Hippocampal formation (tissue), 2 donors: ENCODE measurements around the gene MYO18A.
A peak's percentile ranks its signal among the peaks of the same experiment; 100 is the strongest.
"Not testable (repeated sequence)": the region's sequence is repeated elsewhere in the genome, so short reads cannot be mapped to it uniquely, and the experiment has no call there.

Experiments used
- DNase-seq, 2 donors: peaks; one replicate each; lab custom pipeline; 2025; lab: John Stamatoyannopoulos, UW

The MYO18A gene

DNA sequence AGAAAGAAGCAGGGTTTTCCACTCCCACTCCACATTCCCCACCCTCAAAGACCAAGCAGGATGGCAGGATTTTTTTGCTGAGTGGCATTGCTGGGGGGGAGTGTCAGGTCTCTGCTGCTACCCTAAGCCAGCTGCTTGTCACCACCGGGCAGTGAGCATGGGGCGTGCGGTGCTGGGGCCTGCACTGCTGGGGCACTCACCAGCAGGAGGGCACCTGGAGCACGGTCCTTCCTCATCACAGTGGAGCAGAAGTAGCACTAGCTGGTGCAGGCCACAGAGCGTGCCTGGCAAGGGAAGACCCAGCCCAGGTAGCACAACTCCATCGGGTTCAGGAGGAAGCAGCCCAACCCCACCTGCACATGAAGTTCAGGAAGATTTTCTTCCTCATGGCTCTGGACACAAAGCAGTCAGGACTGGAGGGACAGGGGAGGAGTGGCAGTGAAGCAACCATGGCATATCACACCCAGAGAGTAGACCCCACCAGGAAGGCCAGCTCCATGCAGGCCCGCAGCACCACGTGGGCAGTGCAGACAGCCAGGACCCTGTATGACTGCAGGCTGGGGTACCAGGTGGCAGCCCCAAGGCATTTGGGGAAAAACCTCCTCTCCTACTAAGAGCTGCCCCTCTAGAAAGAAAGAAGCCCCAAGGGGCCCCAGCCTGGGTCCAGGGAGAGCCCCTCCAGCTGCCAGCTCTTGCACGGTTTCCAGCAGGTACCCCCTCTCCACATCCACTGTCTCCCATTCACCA, 16.7 kb upstream of the MYO18A start:
- no peak for DNase-seq

DNA sequence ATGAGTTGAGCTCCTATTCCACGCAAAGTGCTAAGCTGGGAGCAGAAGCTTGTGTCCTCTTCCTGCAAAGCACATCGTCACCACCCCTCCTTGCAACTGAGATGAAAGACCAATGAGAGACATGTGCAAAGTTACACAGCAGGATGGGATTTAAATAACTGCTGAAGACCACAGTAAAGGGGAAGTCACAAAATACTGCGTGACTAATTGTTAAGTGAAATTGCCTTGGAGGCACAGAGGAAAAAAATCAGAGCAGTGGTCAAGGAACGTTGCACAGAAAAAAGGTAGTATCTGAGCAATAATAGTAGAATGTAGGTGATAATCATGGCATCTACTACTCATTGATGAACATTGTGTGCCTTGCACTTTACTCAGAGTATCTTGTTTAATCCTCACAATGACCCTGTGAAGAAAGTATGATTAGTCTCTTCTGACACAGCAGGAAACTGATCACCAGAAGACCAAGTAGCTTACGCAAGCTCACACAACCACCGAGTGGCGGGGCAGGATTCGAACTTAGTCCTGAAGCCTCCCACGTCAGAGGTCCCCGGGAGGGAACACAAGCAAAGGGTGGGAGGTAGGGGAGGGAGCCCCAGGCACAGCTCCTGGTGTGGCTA, 15.4 kb upstream of the MYO18A start:
- no peak for DNase-seq

DNA sequence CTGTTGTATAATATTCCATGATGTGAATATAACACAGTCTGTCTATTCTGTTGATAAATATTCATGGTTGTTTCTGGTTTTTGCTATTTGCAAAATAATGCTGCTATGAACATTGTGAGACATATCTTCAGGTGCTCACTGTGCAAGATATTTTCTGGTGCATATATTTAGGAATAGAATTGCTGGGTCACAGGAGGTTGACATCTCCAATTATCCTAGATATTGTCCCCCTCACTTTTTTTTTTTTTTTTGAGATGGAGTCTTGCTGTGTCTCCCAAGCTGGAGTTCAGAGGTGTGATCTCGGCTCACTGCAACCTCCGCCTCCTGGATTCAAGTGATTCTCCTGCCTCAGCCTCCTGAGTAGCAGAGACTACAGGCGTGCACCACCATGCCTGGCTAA, 14.5 kb upstream of the MYO18A start:
- no peak for DNase-seq

- DNase-seq, result no peak
Measured at GRCh38 chr17:29193146-29193545, 12.9 kb upstream of the MYO18A start.

- DNase-seq, result no peak
Measured at GRCh38 chr17:29190592-29191207, 10.5 kb upstream of the MYO18A start.

GRCh38 chr17:29190039-29190438, 9.8 kb upstream of the MYO18A start:
- DNase-seq, result no peak

- no peak for DNase-seq
Measured at GRCh38 chr17:29189355-29189754, 9.2 kb upstream of the MYO18A start.

DNA sequence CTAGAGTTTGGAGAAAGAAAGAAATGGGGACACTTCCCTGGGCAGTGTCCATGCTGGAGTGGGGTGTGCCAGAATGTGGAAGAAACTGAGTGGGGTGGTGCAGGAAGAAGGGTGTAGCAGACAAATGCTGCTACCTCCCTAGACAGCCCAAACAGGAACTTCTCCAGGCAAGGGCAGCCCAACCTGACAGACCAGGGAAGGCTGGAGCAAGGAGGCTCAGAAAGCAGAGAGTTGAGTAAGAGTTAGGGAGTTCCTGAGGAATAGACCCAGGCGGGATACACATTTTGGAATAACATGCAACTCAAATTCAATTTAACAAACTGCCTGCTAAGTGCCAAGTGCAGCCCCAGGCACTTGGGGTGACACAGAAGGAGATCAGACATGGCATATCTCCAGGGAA, 1.0 kb upstream of the MYO18A start:
- no peak for DNase-seq

- DNase-seq, result no peak
Measured at GRCh38 chr17:29180788-29181160, 576 bp upstream of the MYO18A start.

- DNase-seq, result peak in 1 of 2 donors; percentile 32
Measured at GRCh38 chr17:29179232-29180033, 765 bp downstream of the MYO18A start.

- DNase-seq, result peak; percentile 31 to 36
Measured at GRCh38 chr17:29178750-29179231, 1.4 kb downstream of the MYO18A start.

GRCh38 chr17:29177871-29178749, 2.1 kb downstream of the MYO18A start:
- DNase-seq, result no peak

- no peak for DNase-seq
Measured at GRCh38 chr17:29177541-29177870, 2.7 kb downstream of the MYO18A start.

- DNase-seq, result no peak
Measured at GRCh38 chr17:29176558-29177351, 3.4 kb downstream of the MYO18A start.

DNA sequence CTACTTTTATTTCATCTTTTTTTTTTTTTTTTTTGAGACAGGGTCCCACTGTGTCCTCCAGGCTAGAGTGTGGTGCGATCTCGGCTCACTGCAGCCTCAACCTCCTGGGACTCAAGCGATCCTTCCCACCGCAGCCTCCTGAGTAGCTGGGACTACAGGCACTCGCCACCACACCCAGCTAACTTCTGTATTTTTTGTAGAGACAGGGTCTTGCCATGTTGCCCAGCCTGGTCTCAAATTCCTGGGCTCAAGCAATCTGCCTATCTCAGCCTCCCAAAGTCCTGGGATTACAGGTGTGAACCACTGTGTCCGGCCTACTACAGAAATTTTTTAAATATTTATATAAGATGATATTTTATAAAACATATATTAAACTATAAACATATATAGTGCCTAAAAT, 4.8 kb downstream of the MYO18A start:
- no peak for DNase-seq

DNA sequence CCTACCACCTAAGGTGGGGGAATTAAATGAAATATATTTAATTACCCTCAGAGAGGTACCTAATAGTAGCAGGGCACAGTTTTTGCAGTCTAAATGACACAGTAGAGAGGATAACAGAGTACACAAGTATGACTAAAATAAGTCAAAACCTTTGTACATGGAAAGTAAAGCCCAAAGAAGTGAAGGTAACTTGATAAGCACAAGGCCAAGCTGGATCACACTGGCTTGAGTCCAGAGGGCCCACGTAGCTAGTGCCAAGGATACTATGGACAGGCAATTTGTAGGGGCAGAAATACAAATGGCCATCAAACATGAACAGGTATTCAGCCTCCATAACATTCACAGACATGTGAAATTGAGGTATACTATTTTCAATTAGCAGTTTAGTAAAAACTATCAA, 7.6 kb downstream of the MYO18A start:
- DNase-seq, result no peak

- no peak for DNase-seq
Measured at GRCh38 chr17:29170682-29171081, 9.5 kb downstream of the MYO18A start.

GRCh38 chr17:29169806-29170591, 10.2 kb downstream of the MYO18A start:
- DNase-seq, result no peak

DNA sequence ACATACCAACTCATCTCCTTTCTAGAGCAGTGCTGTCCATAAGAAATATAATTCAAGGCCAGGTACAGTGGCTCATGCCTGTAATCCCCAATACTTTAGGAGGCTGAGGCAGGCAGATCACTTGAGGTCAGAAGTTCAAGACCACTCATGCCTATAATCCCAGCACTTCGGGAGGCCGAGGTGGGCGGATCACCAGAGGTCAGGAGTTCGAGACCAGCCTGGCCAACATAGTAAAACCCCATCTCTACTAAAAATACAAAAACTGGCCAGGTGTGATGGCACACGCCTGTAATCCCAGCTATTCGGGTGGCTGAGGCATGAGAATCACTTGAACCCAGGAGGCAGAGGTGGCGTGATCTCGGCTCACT, 11.5 kb downstream of the MYO18A start:
- not testable (repeated sequence) for DNase-seq
